Liver (tissue), 9 donors: ENCODE measurements around the gene ATP2B3. TPM values are rescaled to one million over a fixed set of nuclear protein-coding genes. Genes with fewer than 3 reads are reported as not detected.

Experiments
- DNase-seq: peaks from one replicate; pipeline ENCODE4 v3.0.0-alpha.2; 2017; ENCODE audit warnings: low spot score
- H3K27ac ChIP-seq, 2 donors: one replicate each; pipeline ENCODE4 v1.7.0; 2013; ENCODE audit warnings: inconsistent platforms in 2 of 2, low read length in 2 of 2, control low read depth in 1 of 2, low read depth in 1 of 2, mild to moderate bottlenecking in 1 of 2
- H3K27me3 ChIP-seq, 4 donors: one replicate each; pipeline versions ENCODE4 v1.6.1 to v1.7.0; 2013; ENCODE audit warnings: low read length in 3 of 4, inconsistent platforms in 1 of 4, mild to moderate bottlenecking in 1 of 4, moderate library complexity in 1 of 4; ENCODE audit not compliant: control insufficient read depth in 4 of 4, insufficient read depth in 4 of 4
- H3K36me3 ChIP-seq, 4 donors: one replicate each; pipeline versions ENCODE4 v1.6.1 to v1.7.0; 2013; ENCODE audit warnings: low read length in 3 of 4, mild to moderate bottlenecking in 3 of 4, low read depth in 1 of 4, moderate library complexity in 1 of 4; ENCODE audit not compliant: control insufficient read depth in 4 of 4, insufficient read depth in 3 of 4
- H3K4me1 ChIP-seq, 4 donors: one replicate each; pipeline versions ENCODE4 v1.6.1 to v1.7.0; 2013; ENCODE audit warnings: low read length in 3 of 4, mild to moderate bottlenecking in 3 of 4, moderate library complexity in 1 of 4; ENCODE audit not compliant: control insufficient read depth in 4 of 4, insufficient read depth in 4 of 4
- H3K4me3 ChIP-seq, 3 donors: one replicate each; pipeline versions ENCODE4 v1.6.1 to v1.7.0; 2013; ENCODE audit warnings: low read length in 3 of 3, control low read depth in 1 of 3, low read depth in 1 of 3, mild to moderate bottlenecking in 1 of 3
- H3K9ac ChIP-seq, 2 donors: one replicate each; pipeline ENCODE4 v1.7.0; 2013; ENCODE audit warnings: low read length in 2 of 2, mild to moderate bottlenecking in 2 of 2, moderate library complexity in 2 of 2, control low read depth in 1 of 2, low read depth in 1 of 2
- H3K9me3 ChIP-seq, 4 donors: one replicate each; pipeline versions ENCODE4 v1.6.1 to v1.7.0; 2013; ENCODE audit warnings: low read length in 3 of 4; ENCODE audit not compliant: control insufficient read depth in 4 of 4
- ATF3 ChIP-seq: IDR thresholded peaks from 2 replicates; pipeline ENCODE4 v1.6.1; 2016; ENCODE audit warnings: antibody characterized with exemption
- CTCF ChIP-seq: fragments of 150-350 bp; IDR thresholded peaks from 2 replicates; pipeline ENCODE4 v1.5.1; 2017; ENCODE audit warnings: improper control_type of control experiment, low read depth, low read length; ENCODE audit not compliant: missing input control
- EGR1 ChIP-seq, 2 donors: IDR thresholded peaks; 2 replicates each; pipeline ENCODE4 v1.6.1; 2016 to 2018; ENCODE audit warnings: antibody characterized with exemption in 2 of 2, low read depth in 2 of 2
- FOXA1 ChIP-seq: IDR thresholded peaks from 2 replicates; pipeline ENCODE4 v1.6.1; 2016; ENCODE audit warnings: antibody characterized with exemption
- FOXA2 ChIP-seq: IDR thresholded peaks from 2 replicates; pipeline ENCODE4 v1.6.1; 2016; ENCODE audit warnings: antibody characterized with exemption
- GABPA ChIP-seq, 2 donors: IDR thresholded peaks in 1 of 2; conservative IDR thresholded peaks in 1 of 2; 2 replicates each; pipeline ENCODE4 v1.6.1; 2016; ENCODE audit warnings: antibody characterized with exemption in 2 of 2, mild to moderate bottlenecking in 1 of 2, moderate library complexity in 1 of 2
- HNF4A ChIP-seq, 2 donors: conservative IDR thresholded peaks; 2 replicates each; pipeline ENCODE4 v1.6.1; 2016; ENCODE audit warnings: antibody characterized with exemption in 2 of 2, mild to moderate bottlenecking in 2 of 2
- HNF4G ChIP-seq: IDR thresholded peaks from 2 replicates; pipeline ENCODE4 v1.6.1; 2016; ENCODE audit warnings: antibody characterized with exemption
- JUND ChIP-seq, 2 donors: IDR thresholded peaks; 2 replicates each; pipeline ENCODE4 v1.6.1; 2016; ENCODE audit warnings: antibody characterized with exemption in 2 of 2
- MAX ChIP-seq: IDR thresholded peaks from 2 replicates; pipeline ENCODE4 v1.6.1; 2016; ENCODE audit warnings: antibody characterized with exemption
- NR2F2 ChIP-seq: IDR thresholded peaks from 2 replicates; pipeline ENCODE4 v1.6.1; 2016; ENCODE audit warnings: antibody characterized with exemption
- RAD21 ChIP-seq, 2 donors: IDR thresholded peaks; 2 replicates each; pipeline ENCODE4 v1.6.1; 2016; ENCODE audit warnings: antibody characterized with exemption in 2 of 2, mild to moderate bottlenecking in 2 of 2
- RXRA ChIP-seq, 2 donors: IDR thresholded peaks; 2 replicates each; pipeline ENCODE4 v1.6.1; 2017 to 2018; ENCODE audit warnings: antibody characterized with exemption in 2 of 2, mild to moderate bottlenecking in 1 of 2
- SP1 ChIP-seq: IDR thresholded peaks from 2 replicates; pipeline ENCODE4 v1.6.1; 2018; ENCODE audit warnings: antibody characterized with exemption, mild to moderate bottlenecking
- TAF1 ChIP-seq: conservative IDR thresholded peaks from 2 replicates; pipeline ENCODE4 v1.6.1; 2016; ENCODE audit warnings: antibody characterized with exemption, mild to moderate bottlenecking
- YY1 ChIP-seq: IDR thresholded peaks from 2 replicates; pipeline ENCODE4 v1.6.1; 2016; ENCODE audit warnings: antibody characterized with exemption, mild to moderate bottlenecking
- ZBTB33 ChIP-seq: IDR thresholded peaks from 2 replicates; pipeline ENCODE4 v1.6.1; 2016; ENCODE audit warnings: antibody characterized with exemption
- WGBS: extraction: QIAGEN DNeasy Blood & Tissue Kit; methylation state at CpG from one replicate; pipeline ENCODE4 v1.1.7; 2013; 5-methylcytosine and 5-hydroxymethylcytosine counted together
- polyA plus RNA-seq, 2 donors: library from polyadenylated mRNA; stranded (reverse) in 1 of 2; unstranded in 1 of 2; fragments of 200-250 nt in 1 of 2; fragments of >200 nt in 1 of 2; fragmentation: Nextera tagmentation in 1 of 2; extraction: Ambion mirVana in 1 of 2; gene quantifications; one replicate each; pipeline versions ENCODE4 v1.2.1 to v1.2.3, GENCODE V29; 2013 to 2015
- total RNA-seq, 2 donors: library from RNA; depleted of rRNA; stranded (reverse); fragments of >200 nt; gene quantifications; one replicate each; pipeline ENCODE4 v1.2.3, GENCODE V29; 2014
- TF ChIP-seq, protein P1 (sequence below): IDR thresholded peaks from 2 replicates; pipeline ENCODE4 v1.6.1; 2016; ENCODE audit warnings: antibody characterized with exemption, mild to moderate bottlenecking
- donor health status: healthy.
- donor health status: healthy.
- donor health status: healthy.
- donor health status: healthy.
- donor health status: healthy.

ATP2B3 gene
- total and polyA plus RNA-seq, 4 donors, result not detected

DNA sequence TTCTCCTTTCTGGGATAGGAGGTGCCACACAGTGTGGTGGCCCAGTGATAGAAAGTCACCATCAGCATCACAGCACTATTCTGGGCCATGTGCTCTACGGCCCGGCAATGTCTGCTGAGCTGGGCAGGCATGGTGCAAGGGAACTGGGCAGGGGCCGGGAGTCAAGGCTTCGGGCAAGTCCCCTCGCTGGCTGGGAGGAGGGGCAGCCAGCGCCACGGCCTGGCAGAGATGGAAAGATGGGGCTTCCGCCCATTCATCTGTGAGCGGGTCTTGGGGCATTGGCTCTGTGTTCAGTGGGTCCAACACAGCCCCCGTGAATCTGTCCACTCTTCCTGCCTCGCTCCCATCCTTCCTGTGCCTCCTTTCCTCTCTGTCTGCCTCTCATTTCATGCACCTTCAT lies 7.1 kb upstream of the ATP2B3 start:
- H3K9ac ChIP-seq, result no peak overlapping the region
- H3K36me3 ChIP-seq, result no peaks in the 10 kb centered on the region
- H3K4me3 ChIP-seq, result no peak overlapping the region
- DNase-seq, result no peak
- TF ChIP-seq SP1 (no peak), EGR1 (IDR thresholded peaks at IDR 0.05; ENCODE audit: low read depth in 2 of 2) (no peak), FOXA2 (no peak), CTCF (no peak), HNF4A (conservative IDR thresholded peaks at IDR 0.05) (no peak), HNF4G (no peak), ATF3 (no peak), FOXA1 (no peak), NR2F2 (no peak), TAF1 (no peak), JUND (IDR thresholded peaks at IDR 0.05) (no peak), YY1 (no peak), ZBTB33 (no peak), RAD21 (IDR thresholded peaks at IDR 0.05) (no peak)
- TF ChIP-seq, protein P1, sequence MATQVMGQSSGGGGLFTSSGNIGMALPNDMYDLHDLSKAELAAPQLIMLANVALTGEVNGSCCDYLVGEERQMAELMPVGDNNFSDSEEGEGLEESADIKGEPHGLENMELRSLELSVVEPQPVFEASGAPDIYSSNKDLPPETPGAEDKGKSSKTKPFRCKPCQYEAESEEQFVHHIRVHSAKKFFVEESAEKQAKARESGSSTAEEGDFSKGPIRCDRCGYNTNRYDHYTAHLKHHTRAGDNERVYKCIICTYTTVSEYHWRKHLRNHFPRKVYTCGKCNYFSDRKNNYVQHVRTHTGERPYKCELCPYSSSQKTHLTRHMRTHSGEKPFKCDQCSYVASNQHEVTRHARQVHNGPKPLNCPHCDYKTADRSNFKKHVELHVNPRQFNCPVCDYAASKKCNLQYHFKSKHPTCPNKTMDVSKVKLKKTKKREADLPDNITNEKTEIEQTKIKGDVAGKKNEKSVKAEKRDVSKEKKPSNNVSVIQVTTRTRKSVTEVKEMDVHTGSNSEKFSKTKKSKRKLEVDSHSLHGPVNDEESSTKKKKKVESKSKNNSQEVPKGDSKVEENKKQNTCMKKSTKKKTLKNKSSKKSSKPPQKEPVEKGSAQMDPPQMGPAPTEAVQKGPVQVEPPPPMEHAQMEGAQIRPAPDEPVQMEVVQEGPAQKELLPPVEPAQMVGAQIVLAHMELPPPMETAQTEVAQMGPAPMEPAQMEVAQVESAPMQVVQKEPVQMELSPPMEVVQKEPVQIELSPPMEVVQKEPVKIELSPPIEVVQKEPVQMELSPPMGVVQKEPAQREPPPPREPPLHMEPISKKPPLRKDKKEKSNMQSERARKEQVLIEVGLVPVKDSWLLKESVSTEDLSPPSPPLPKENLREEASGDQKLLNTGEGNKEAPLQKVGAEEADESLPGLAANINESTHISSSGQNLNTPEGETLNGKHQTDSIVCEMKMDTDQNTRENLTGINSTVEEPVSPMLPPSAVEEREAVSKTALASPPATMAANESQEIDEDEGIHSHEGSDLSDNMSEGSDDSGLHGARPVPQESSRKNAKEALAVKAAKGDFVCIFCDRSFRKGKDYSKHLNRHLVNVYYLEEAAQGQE, result no peak
- 68% methylated on average over 11 of the region's 11 CpGs for WGBS
- H3K27ac ChIP-seq, result no peak overlapping the region
- peaks cover 0 to 4% (median 0%) of the 10 kb centered on the region in 4 donors for H3K4me1 ChIP-seq
- H3K9me3 ChIP-seq, result no peaks in the 10 kb centered on the region
- H3K27me3 ChIP-seq, result no peaks in the 10 kb centered on the region

GRCh38 chrX:153511784-153512500 lies 5.5 kb upstream of the ATP2B3 start:
- Histone ChIP-seq H3K36me3 (no peaks in the 10 kb centered on the region), H3K4me1 (peaks cover 0 to 4% (median 0%) of the 10 kb centered on the region in 4 donors), H3K9ac (no peak overlapping the region), H3K9me3 (no peaks in the 10 kb centered on the region), H3K27ac (no peak overlapping the region), H3K27me3 (peaks cover 0 to 2% (median 0%) of the 10 kb centered on the region in 4 donors), H3K4me3 (no peak overlapping the region)
- no peak for TF ChIP-seq MAX
- no peak for TF ChIP-seq SP1
- no peak for TF ChIP-seq HNF4A (conservative IDR thresholded peaks at IDR 0.05)
- TF ChIP-seq TAF1, result no peak
- no peak for TF ChIP-seq YY1
- TF ChIP-seq GABPA (IDR thresholded peaks at IDR 0.05 in 1 of 2, conservative IDR thresholded peaks at IDR 0.05 in 1 of 2), result no peak
- TF ChIP-seq RXRA (IDR thresholded peaks at IDR 0.05), result no peak
- WGBS, result 86% methylated on average over 17 of the region's 17 CpGs
- no peak for DNase-seq
